HG03103 (cell line): Measurements from ENCODE around the gene LAMC2.

Source experiments
- ATAC-seq: cut with Tn5 transposase; IDR thresholded peaks from one replicate; pipeline ENCODE4 v1.9.1; 2021; ENCODE audit warnings: low read depth; ENCODE audit not compliant: unreplicated experiment

Gene LAMC2

DNA sequence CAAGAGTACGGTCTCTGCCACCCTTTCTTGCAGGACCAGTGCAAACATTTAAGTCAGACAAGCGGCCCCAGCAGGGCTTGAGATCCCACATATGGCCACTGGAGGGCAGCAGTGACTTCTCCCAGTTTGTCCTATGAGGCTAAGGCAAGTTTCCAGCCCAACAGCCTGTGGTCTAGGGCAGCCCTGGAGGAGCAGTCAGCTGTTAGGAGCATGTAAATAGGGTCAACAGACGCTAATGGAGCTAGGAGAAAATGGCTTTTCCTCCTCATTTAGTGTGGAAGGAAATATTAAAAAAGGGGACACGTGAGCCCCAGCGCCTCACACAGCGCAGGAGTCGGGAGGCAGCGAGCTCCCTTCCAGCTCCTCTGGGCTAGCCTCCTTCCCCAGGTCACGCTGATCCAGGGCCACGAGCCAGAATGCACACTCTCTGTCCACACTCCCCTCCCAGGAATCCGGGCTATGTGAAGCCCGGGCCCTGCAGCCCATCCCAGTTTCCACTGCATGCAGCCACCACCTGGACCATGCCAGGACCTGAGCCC is 95.6 kb downstream of the LAMC2 start:
- no peak for ATAC-seq

DNA sequence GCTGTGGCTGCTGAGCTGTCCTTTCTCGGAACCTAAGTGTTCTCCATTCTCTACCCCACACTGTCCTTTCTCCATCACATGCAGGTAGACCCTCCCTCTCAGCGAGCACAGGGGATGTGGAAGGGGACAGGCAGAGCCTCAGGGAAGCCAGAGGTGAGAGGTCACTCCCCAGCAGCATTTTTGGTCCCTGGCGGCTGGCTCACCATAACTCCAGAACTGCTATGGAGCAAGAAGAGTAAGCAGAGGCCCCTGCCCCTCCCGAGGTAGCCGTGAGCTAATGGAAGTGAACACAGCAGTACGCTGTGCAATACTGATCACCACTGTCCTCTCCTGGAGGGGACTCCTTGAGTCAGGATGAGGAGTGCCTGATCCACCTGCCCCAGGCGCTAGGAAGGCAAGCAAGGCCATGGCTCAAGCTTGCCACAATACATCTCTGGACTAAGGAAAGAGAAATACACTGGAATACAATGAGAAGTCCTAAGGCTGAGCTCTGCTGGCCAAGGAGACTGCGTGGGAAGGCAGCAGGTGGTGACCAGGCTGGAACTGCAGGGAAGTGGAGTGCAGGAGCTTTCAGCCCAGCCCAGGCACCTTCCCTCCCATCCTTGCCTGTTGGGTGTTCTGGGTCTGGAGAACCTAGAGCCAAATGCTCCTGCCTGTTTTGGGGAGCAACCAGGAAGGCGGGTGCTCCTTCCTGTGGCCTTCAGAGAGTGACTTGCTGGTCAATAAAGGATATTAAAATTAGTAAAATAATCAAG is 96.2 kb downstream of the LAMC2 start:
- no peak for ATAC-seq

DNA sequence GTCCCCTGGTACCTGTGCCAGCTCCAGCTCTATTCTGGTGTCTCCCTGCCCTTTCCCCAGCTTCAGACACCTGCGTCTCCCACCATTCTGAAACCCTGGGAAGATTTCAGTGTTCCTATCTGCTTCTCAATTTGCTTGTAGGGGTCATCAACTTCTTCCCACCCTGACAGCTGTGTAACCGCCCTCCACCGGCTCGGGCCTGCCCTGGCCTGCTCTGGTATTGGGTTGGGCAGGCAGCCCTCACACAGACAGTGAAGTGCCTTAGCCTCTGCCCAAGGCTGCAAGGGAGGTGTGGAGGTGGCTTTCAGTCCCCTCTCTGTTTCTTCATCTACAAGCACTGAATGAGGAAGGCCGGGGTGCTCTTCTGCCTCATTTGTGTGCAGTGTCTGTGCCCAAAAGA is 97.2 kb downstream of the LAMC2 start:
- no peak for ATAC-seq

DNA sequence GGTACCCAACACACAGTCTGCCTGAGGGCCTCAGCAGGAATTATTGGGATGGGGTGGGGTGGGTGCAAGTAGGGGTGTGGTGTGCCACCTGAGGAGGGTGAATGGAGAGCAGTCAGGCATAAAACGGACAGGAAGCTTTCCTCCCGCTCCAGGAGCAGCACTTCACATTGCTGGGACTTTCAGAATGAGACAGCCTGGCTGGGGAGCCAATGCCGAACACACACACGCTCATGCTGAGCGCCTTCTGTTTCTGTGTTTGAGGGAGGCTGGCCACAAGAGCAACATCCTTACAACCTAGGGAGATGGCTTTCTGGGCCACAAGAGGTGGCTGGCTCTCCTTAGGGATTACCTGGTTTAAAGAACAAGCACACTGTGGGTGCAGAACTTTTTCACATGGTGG is 98.0 kb downstream of the LAMC2 start:
- no peak for ATAC-seq

DNA sequence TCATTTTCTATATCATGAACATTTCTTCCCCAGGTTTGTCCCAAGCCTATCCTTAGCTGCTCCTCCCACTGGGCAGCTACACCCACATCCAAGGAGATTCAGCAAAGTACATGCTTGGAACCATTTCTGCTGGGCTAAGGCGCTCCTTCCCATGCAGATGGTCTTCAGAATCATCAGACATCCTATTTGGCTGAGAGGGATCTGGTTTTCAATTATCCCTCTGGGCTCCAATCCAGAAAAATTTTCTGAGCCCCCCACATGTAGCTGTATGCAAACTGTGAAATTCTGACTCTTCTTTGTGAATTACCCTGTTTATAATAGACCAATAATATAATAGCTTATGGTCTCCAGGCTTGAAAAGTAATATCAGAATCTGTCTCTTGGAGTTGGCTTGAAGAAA is 99.2 kb downstream of the LAMC2 start:
- no peak for ATAC-seq

DNA sequence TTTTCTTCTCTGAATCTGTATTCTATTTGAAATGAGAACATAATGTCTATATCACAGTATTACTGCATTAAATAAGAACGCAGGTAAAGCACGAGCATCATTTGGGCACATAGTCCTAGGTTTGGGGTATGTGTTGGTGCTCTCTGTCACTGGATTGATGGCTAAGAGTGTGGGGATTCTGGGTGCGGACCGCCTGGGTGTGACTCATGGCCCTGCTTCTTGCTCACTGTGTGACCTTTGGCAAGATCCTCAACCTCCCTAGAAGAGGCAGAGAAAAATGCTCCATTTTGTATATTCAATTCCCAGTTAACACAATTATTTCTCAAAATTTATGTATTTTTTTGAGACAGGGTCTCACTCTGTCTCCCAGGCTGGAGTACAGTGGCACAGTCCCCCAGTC is 99.7 kb downstream of the LAMC2 start:
- no peak for ATAC-seq

DNA sequence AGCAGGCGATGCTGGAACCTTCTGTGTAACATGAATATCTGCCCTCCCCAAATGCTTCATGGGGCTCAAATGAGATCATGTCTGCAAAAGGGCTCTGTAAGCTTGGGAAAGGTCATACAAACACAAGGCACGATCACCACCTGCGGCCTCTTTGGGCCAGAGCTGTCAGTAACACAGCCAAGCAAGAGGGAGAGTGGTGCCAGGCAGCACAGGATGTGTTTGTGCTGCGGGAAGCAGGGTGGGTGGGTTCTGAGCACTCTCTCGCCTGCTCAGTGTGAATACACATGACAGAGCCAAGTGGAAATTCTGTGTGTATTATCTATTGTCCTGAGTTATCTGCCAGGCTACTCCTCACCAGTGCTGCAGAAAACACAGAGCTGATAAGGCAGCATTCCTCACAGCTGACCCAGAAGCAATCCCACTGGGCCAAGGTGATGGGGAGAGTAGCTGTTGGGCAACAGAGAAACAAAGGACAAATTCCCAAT is 101.2 kb downstream of the LAMC2 start:
- no peak for ATAC-seq

DNA sequence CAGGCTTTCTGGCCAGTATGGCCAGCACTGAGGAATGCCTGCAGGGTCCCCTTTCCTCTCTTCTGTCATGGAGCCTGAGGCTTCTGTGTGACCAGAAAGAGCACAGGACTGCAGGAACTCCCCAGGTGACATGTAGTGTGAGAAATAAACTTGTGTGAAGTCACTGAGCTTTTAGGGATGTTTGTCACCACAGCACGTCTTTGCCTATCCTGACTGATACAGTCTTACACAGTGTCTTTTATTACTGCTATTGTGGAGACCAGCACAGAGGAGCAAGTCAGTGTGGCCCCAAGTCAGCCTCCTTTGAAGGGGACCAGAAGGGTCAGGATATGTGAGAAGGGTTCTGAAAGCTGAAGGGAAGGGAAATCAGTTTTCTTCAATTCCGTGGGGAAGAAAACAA is 102.5 kb downstream of the LAMC2 start:
- no peak for ATAC-seq

DNA sequence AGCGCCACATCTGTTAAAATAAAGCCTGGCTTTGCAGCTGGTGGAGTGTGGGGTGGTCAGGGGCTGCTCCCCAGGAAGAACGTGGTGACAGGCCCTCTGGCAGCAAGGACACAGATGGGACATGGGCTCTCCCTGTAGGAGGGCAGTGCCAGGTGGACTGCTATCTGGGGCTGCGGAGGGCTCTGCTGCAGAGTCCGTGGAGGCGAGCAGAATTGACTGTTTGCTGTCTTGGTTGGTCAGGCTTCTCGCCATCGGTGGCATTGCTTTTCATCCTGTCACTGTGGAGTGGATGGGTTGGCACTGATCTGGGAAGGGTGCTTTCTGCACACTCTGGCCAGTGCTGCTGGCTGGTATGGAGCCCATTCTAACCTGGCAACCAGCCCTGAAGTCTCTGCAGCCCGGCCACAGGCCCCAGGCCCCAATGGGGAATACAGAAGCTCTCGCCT is 103.0 kb downstream of the LAMC2 start:
- no peak for ATAC-seq

DNA sequence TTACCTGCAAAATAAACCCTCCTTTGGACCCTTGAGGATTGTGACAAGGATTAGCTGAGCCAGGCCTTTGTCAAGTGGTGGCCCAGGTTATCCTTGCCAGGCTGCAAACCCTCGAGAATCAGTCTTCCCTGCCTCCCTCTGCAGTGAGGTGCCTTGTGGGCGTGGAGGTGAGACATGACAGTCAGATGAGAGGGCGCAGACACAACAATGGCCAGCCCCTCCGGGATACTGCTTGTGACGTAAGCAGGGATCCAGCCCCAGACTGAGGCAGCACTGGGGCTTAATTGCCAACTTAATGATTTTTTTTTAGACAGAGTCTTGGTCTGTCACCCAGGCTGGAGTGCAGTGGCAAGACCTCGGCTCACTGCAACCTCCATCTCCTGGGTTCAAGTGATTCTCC is 104.6 kb downstream of the LAMC2 start:
- ATAC-seq: no peak

DNA sequence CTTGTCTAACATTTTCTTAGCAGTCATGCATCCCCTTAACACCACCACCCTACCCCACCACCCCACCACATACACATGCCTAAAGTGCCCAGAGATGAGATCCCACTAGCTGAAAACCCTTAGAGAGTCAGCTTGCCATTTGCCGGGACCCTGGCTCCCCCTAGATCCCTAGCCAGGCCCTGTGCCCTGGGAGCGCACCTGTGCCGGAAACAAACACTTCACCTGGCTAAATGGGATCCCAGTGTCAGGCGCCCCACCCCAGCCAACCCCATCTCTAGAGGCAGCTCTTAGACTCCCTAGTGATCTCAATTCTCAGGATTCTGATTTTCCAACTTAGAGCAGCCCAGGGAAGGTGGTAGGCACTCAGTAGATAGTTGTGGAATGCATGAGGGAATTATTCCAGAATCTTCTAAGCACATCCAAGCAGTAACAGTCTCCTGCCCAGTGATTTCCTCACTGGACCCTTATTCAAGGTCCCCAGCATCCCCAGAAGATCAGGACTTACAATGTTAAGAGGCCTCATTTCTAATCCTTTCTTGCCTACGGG is 105.2 kb downstream of the LAMC2 start:
- no peak for ATAC-seq

DNA sequence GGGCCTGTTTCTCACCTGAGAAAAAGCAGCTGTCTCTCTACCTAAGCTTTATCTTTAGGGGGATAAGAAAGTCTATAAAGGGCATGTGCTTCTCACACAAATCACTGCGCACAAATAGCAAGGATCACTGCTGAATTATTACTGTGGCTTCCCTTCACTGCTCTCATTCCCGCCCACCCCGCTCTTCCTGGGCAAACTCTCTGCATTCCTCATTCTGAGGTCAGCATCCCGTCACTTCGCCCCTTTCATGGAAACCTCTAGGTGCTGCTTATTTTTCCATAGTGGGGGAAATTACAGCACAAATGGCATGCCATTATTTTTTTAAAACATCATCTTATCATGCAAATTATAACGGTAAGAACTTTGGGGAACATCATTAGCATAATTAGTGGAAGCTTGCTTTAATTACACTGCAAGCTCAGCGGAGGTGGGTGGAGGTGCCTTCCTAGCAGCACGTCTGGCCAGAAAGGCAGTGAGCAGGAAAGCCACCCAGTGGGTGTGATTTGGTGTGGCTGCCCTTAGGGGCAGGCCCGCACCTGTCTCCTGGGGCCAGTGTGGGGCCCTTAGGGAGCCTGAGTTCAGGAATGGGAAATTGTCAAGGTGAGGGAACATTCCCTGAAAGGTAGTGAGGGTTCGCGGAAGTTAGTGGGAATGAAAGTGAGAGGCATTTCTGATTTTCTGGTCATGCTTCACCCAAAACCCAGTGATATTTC is 105.9 kb downstream of the LAMC2 start:
- no peak for ATAC-seq

DNA sequence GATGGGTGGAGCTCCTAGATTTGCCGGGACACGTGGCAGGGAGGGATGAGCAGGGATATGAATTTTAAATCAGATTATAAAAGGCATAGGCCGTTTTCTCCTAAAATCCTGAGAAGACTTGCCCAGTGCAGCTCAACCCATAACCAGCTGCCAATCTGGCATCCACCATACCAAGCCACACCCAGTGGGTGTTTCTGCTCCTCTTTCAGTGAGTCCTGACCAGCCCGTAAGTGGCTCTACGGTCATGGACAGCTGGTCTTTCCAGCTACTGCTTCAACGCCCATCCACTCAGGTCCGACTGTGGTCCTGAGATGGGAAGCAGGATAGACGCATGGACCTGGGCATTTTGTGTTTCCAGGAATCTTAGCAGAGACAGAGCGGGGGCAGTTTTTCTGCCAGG is 107.2 kb downstream of the LAMC2 start:
- no peak for ATAC-seq

DNA sequence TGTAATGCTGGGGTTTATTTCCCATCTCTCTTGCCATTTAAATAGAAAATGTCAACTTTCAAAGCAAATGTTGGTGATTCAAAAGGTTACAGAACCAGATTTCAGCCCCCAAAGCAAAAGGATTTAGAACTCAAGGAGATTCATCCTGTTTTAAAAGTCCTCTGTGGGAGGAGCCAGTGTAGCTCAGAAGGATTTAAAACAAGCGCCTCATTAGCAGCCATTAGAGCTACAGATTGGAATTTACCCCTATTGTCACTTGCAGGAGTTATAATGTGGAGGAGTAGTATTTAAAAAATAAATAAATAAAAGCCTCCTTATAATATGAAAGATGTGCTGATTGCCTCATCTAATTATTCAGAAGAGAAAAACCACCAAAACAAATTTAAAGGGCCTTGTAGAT is 107.8 kb downstream of the LAMC2 start:
- ATAC-seq: no peak
